Myocyte (in vitro differentiated cells): ENCODE results near the gene DYNC1I1. TPM values are rescaled to one million over a fixed set of nuclear protein-coding genes. Genes with fewer than 3 reads are reported as not detected.
A peak's percentile ranks its signal among the peaks of the same experiment; 100 is the strongest.

Experiments
- DNase-seq: peaks from one replicate; pipeline ENCODE4 v3.0.0-alpha.2; 2012; ENCODE audit warnings: low read depth
- total RNA-seq: library from RNA; depleted of rRNA; stranded (reverse); fragments of >200 nt; gene quantifications from 2 replicates; pipeline ENCODE4 v1.2.3, GENCODE V29; 2014

The DYNC1I1 gene
- total RNA-seq, 1 donor from 2014 or later, result 1.6 TPM

DNA sequence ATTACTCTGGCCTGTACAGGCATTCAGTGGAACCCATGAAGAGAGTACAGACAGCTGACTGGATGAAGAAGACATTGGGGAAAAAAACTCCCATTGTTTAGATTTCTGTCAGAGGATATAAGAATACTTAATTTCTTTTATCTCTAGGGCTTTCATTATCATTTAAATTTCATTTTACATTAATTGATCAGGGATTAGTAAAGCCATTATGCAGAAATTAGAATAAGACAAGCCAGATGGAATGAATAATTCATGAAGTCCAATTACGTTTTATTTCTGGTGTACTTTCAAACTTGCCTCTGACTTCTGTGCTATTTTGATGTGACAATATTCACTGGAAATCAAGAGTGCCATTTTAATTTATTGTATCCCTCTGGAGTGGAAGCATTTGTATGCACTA lies 302.5 kb downstream of the DYNC1I1 start:
- no peak for DNase-seq

DNA sequence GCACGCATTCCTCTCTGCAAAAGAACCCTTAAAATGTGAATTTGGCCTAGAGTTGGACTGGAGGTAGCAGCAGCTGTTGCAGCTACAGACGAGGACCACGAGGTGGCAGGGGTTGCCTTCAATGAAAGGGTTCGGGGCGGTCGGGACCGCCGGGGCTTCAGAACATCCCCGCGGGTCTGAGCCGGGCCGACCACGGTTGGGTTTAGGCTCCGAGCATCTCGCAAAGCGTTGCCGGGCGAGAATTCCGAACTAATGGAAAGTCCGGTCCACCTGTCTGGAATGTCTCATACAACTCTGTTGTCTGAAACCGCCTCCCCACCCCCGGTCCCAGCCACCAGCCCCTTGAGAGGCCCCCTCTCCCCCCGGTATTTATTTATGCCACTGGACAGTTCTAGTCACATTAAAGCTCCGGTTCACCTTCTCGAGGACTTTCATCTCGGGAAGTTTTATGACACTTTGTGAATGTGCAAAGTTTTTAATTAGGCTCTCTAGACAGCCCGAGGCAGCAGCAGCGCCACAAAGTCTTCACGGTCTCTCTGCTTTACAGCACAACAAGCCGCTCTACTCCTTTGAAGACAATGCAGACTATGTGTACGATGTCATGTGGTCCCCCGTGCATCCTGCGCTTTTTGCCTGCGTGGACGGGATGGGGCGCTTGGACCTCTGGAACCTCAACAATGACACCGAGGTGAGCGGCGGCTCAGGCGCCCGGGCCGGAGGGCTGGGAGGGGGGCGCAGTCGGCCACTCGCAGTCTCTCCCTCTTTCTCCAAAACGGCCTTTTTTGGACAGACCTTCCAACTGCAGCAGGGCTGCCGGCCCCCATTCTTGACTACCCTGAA lies 303.4 kb downstream of the DYNC1I1 start:
- peak; percentile 70 for DNase-seq

DNA sequence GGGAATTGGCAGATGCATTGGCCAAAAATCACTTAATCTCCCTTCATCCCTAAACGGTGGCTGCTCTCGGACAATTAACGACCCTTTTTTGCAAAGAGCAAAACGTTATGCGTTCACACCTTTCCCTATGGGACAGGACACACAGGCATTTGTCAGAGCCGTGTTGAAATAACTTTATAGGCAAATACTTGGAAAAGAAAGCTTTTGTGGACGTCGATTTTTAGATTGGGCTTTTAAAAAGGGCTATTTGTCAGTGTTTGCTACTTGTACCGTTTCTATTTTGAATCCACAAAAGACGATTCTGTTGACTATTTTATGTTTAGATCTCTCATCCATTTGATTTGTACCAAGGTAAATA lies 304.0 kb downstream of the DYNC1I1 start:
- DNase-seq, result no peak

DNA sequence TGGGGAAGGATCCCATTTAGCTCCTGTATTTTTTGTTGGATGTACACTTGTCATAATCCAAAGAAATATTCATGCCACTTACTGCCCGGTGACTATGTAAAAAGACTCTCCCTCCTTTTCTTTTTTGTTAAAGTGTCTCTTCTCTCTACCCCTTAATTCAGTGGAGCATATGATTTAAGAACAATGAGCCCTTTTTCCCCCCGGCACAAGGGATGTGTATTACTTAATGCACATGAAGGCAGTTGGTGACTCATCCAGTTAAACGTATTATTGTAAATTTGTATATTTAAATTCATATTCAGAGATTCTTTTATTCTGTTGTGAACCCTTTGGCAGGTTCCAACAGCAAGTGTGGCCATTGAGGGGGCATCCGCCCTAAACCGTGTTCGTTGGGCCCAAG lies 307.7 kb downstream of the DYNC1I1 start:
- no peak for DNase-seq

DNA sequence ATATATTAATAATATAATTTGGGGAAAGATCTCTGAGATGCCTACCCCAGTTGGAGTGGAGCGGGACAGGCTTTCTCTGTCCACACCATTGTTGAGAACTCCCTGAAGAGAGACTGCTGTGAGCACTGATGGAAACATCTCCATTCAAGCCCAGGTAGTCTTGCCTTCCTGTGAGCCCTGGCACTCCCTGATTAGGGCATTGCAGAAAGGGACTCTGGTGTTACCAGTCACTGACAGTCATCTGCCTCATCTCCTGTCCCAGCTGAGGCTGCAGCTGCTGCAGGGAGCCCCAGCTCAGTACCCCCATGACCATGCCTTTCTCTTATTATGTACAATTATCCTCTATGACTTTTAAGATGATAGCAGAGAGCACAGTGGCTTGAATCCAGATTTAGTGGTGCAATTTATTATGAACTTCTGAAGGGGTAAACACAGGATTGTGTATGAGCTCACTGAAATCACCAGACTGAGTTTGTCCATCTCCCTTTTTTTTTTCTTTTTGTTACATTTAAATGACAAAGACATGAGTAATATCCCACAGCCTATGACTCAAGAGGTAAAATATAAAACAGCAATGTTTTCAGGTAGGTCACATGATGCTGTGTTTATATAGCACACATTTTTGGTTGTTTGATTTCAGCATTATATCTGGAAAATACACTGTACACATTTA lies 312.7 kb downstream of the DYNC1I1 start:
- peak; percentile 34 for DNase-seq

DNA sequence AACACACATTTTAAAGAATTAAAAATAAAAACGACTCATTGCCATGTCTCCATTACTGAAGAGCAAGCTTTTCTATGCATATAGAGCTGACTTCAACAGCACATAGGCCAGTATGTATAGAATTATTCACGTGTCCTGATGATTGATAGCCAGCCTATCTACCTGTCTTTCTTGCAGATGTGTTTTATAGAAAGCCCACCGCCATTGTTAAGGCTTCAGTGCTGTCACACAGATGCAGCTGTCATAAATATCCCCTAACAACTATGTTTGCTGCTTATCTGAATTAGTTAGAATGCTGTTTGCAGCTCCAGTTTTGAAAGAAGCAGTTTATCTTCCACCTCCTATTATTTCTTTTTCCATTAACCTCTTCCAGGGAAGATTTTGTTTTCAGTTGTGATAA lies 313.6 kb downstream of the DYNC1I1 start:
- no peak for DNase-seq

DNA sequence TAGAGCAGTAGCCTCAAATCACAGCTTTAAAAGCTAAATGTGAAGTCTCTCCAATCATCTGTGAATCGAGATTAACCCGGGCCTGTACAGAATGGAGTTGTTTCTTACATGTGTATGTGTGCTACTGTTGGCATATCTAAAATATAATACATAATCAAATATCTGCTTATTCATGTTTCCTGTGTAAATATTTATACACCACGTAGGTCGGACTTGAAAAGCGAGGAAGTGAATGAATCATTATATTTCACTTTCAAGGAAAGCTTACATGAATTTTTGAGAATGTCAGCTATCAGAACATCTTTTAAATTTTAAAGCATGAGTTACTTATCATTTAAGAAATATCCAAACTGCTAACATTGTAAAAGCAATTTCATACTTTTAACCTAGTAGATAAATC lies 316.2 kb downstream of the DYNC1I1 start:
- no peak for DNase-seq

DNA sequence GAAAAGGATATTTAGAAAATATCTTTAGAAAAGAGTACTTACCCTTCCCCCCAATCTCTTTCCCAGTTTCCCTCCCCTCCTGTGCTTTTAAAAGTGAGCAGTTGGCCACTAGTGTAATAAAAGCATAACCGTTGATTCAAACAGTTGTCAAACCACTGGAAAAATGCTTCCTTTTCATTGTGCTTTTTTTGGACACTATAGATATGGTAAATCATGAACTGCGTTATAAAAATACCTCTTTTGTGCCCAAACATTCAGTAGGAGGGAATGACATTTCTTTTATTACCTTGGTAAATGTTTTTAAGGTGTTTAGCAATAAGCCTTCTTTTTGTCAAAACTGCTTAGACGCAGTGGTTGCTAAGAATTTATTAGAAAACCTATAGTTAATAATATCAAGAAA lies 317.2 kb downstream of the DYNC1I1 start:
- no peak for DNase-seq

DNA sequence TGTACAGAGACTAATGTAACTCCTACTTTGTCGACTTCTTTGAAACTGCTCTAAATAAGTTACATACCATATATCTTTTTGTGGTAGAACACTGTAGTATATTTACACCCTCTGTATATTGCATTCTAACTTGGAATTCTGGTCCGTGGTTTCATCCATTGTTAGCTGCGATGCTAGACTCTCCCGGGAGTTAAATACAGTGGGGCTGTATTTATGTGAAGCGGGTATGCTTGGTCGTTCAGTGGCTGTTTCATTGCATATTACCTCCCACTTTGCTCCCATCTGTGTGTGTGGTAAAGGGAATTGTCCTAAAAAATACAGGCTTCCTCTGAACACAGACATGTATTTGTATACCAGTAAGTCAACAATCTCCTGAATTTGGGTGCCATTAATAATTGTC lies 318.4 kb downstream of the DYNC1I1 start:
- no peak for DNase-seq

DNA sequence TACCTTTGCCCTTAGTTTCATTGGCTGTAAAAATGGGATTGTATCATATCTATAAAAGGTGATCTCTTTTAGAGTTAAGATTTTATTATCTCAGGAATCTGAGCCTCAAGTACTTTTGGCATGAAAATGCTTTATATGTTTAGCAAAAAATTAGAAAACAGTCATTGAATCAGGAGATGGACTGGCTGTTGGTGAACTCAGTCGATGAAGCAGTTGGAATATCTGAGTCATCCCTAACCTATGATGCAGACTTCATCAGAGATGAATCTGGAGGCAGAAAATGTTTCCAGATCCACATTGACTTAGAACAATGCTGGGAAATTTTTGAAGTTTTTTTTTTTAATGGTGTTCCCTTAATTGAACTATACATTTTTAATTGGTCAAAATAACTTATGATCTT lies 321.1 kb downstream of the DYNC1I1 start:
- peak; percentile 63 for DNase-seq

DNA sequence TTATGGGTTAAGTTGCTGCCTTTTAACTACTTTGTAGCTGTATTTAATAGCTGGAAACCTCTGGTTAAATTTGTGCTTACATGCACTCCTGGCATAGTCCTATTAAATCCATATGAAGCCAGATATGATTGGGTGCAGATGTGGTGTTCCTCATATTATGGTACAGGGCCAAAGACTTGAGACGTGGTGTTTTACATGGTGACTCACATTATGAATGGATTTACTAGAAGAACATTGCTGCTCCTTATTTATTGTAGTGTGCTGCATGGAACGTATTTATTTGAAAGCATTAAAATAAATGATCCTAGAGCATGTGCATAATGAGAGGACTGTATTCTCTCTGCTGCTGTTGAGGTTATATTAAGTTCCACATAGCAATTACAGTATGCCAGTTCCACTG lies 325.5 kb downstream of the DYNC1I1 start:
- DNase-seq, result no peak

DNA sequence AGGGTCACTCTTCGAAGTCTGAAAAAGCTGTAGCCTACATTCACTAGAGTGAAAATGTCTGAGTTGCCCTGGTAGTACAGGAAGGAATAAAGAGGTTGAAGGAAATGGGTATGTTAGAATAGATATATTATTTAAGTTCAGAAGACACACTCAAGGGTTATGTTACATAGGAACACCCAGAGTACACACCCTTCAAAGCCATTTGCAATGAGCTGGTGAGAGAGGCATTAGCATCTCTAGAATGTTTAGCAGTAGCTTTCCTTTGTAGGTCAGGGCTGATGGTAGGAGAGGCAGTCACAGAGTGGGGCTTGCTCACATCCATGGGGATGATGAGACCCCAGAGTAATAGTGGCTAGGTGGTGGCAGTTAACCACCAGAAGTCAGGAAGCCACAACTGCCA lies 328.4 kb downstream of the DYNC1I1 start:
- no peak for DNase-seq

DNA sequence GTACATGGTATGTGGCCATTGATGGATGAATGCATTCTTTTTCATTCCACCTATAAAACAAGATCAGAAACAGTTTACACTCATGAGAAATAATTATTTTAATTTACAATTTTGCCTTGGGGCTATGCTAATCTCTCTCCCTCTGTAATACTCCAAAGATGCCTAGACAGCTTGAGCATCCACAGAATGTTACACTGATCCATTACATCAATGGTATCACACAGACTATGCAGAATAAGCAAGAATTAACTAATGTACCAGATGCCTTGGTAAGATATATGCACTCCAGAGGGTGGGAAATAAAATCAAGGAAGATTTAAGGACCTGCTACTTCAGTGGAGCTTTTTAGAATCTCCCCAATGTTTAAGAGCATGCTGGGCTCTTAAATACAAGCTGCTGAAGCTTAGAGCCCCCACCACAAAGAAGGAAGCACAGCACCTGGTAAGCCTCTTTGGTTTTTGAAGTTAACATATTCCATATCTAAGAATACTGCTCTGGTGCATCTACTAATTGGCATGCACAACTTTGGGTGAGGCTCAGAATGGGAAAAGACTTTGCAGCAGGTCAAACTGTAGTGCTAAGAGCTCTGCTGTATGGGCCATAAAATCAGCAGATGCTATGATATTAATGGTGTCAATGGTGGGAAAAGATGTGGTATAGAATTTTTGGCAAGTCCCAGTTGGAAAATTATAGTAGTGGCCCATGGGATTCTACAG lies 329.9 kb downstream of the DYNC1I1 start:
- no peak for DNase-seq

DNA sequence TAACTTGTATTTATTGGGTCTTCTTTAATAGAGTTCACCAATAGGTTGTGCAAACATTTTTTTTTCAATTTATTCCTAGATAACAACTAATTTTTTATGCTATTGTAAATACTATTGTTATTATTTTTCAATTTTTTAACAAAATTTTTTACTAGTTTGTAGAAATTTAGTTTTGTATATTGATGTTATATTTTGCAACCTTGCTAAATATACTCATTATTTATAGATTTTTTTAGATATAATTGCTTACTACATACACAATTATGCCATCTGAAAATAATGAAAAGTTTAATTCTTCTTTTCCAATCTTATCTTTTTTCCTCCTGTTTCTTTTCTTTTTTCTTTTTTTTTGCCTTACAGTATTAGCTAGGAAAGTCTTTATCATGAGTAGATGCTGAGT lies 332.6 kb downstream of the DYNC1I1 start:
- no peak for DNase-seq

DNA sequence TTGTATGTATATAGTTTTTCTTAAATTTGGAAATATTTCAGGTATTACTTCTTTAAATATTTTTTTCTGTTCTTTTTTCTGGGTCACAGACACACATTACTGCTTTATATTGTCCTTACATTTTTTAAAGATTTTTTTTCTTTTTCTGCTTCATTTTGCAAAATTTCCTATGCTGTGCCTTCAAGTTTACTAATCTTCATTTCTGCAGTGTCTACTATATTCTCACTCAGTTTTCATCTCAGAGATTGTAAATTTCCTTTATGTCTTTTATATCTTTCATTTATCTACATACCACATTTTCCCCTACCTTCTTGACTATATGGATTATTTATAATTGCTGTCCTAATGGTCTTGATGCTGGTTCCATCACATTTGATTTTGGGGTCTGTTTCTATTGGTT lies 339.1 kb downstream of the DYNC1I1 start:
- no peak for DNase-seq

DNA sequence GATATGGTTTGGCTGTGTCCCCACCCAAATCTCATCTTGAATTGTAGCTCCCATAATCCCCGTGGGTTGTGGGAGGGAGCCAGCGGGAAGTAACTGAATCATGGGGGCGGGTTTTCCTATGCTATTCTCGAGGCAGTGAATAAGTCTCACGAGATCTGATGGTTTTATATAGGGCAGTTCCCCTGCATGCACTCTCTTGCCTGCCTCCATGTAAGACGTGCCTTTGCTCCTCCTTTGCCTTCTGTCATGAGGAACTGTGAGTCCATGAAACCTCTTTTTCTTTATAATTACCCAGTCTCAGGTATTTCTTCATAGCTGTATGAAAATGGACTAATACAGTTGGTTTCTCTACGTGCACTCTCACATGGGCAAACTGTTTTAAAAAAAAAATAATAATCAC lies 341.8 kb downstream of the DYNC1I1 start:
- DNase-seq, result no peak

DNA sequence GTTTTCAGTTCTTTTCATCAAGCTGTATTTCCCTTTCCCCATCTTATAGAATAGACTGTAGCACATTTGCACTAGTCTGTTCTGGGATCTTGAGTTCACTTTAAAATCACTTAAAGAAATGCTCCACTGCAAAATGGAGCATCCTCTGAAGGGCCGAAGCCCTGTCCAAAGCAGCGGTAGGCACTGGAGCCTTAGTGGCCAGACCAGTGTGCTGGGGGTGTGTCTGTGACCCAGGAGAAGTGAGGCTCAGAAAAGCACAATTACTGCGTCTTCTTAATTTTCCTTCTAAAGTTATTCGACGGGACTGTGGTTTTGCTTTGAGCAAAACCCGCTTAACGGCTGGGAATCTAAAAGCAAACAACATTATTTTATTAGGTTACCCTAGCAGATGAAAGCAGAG lies 343.8 kb downstream of the DYNC1I1 start:
- no peak for DNase-seq

DNA sequence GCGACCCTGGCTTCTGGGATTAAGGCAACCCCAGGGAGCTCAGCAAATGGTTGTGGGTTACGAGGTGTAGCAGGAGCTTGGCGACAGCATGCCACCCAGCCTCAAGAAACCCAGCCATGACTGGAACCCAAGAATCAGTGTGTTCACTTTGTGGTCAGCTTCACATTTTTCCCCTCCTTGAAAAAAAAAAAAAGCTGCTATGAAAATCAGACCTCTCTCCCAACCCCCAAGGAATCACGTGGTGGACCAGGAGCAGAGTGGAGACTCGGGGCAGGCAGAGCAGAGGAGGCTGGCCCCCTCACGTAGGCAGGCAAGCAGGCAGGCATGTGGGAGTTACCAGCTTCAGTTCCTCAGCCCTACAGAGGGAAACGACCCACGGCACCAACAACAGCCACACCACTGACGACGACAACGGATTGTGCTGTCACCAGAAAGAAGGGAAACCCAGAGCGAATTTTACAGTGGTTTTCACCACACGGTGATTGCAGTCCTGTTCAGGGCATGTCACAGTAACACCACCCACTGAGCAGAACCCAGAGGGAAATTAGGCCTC lies 346.2 kb downstream of the DYNC1I1 start:
- DNase-seq, result peak; percentile 86

DNA sequence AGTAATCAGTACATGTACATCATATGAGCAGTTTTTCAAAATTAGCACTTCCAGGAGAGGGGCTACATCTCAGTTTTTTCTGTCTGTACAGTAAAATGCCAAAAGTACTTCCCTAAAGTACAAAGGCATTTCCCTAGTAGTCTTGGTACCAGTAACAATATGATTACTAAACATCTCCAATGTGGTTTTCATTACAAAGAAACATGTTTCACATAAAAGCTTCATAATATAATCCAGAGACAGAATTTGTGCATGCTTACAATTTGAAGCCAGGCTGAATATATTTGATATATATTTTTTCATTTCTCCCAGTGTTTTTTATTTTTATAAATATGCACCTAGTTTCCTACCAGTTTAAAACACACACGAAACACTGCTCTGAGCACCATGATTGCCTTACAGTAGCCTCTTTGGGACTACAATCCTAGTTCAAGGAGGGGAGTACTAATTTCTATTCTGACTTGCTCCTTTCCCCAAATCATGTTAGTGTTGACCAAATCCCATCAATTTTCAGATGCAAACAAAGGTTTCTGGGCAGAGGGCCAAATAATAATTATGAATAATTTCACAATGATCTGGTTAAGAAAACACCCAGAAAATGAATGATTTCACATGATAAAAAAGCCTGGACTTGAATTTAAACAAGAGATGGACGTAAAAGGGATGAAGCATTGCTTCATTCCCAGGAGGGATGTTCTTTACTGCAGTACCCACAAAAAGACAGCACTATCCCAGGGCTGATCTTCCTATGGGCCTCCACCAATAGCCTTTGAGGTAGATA lies 348.3 kb downstream of the DYNC1I1 start:
- no peak for DNase-seq

DNA sequence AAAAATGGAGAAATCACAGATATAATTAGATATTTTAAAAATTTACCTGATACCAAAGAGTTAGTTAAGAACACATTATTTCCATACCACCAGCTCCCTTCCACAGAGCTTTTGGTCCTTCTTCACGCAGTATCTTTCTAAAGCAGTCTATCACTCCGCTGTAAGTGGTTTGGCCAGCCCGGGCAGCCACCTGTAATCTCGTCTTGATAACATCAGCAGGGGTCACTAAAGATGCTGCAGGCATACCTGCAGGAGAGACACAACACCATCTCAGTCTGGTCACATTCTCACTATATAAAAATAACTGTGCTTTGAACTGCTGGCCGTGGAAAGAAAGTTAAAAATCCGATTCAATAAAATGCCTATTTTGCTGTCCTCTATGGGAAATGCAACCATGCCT lies 349.4 kb downstream of the DYNC1I1 start:
- no peak for DNase-seq

DNA sequence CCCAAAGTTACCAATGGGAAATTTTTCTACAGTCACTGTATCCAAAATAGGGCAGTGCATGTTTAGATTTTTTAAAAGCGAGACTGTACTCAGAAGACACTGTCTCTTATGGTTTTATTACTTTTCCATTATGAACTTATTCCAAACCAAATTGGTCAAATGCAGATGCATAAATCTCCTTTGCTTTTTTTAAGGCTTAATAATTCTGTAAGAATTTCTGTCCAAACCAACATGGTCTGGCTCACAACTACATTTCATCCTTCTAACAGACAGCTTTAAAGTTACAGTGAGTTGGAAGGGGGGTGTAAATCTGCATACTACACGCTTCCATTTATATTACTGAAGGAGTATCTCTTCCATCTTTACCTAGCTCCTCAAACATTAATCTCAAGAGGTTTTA lies 350.4 kb downstream of the DYNC1I1 start:
- no peak for DNase-seq
